Endothelial cell of umbilical vein (primary cell): ENCODE data around the gene CDK17. TPM values are rescaled to one million over a fixed set of nuclear protein-coding genes. Genes with fewer than 3 reads are reported as not detected.

Experiments
- BruUV-seq: library from RNA; stranded (reverse); fragments of 400-500 nt; replicated peaks from 2 replicates; lab custom pipeline; 2021; lab: Mats Ljungman, UMichigan
- CTCF ChIA-PET: fragments of 300-600, 350-600 bp; sonication (Branson Sonifier 250); formaldehyde crosslinking; loops from one replicate; lab custom pipeline; 2021; ENCODE audit warnings: antibody characterized with exemption, inconsistent platforms; lab: Charles Lee
- POLR2A ChIA-PET: fragments of 300-600, 350-600 bp; sonication (Branson Sonifier 250); formaldehyde crosslinking; loops from one replicate; lab custom pipeline; 2021; ENCODE audit warnings: antibody characterized with exemption, inconsistent platforms; lab: Charles Lee
- DNase-seq: peaks from one replicate; pipeline ENCODE4 v3.0.0-alpha.2; 2011; ENCODE audit warnings: low read depth, low spot score
- FAIRE-seq: peaks from 2 replicates; lab custom pipeline; 2011; peaks lifted over from hg19 to GRCh38; lab: Jason Lieb, UNC
- H2AFZ ChIP-seq: 2 replicates; pipeline ENCODE4 v1.6.0; 2012; ENCODE audit warnings: low read depth, low read length, control low read depth, inconsistent platforms
- H3K27ac ChIP-seq: 2 replicates; pipeline ENCODE4 v1.5.1; 2011; ENCODE audit warnings: low read depth, mild to moderate bottlenecking, control low read depth, low read length, moderate library complexity; ENCODE audit not compliant: insufficient read depth
- H3K27me3 ChIP-seq, 2 experiments: 2 replicates each; pipeline versions ENCODE4 v1.6.0 to v1.6.1; 2011; ENCODE audit warnings: low read length in 2 of 2, mixed read lengths in 1 of 2; ENCODE audit not compliant: control insufficient read depth in 2 of 2, insufficient read depth in 2 of 2
- H3K36me3 ChIP-seq, 2 experiments: 2 replicates in 1 of 2; 3 replicates in 1 of 2; pipeline ENCODE4 v1.5.1; 2011; ENCODE audit warnings: low read length in 2 of 2, mild to moderate bottlenecking in 1 of 2, moderate library complexity in 1 of 2; ENCODE audit not compliant: control insufficient read depth in 2 of 2, insufficient read depth in 2 of 2; ENCODE audit errors: extremely low read depth in 1 of 2
- H3K4me1 ChIP-seq: 3 replicates; pipeline ENCODE4 v1.5.1; 2011; ENCODE audit warnings: mild to moderate bottlenecking, low read length; ENCODE audit not compliant: control insufficient read depth, insufficient read depth; ENCODE audit errors: extremely low read depth
- H3K4me2 ChIP-seq: 2 replicates; pipeline ENCODE4 v1.6.1; 2011; ENCODE audit warnings: low read length, control low read depth, mixed read lengths; ENCODE audit not compliant: insufficient read depth
- H3K4me3 ChIP-seq, 3 experiments: fragments of 200-600 bp in 1 of 3; sonication (generic), shearing (Covaris generic) in 1 of 3; replicated peaks in 1 of 3; 2 replicates each; pipeline ENCODE4 v1.5.1; 2011 to 2016; ENCODE audit warnings: control low read depth in 3 of 3, low read length in 3 of 3, mild to moderate bottlenecking in 2 of 3, inconsistent platforms in 1 of 3, low read depth in 1 of 3, moderate library complexity in 1 of 3; ENCODE audit not compliant: insufficient read depth in 1 of 3
- H3K79me2 ChIP-seq: 2 replicates; pipeline ENCODE4 v1.6.0; 2012; ENCODE audit warnings: low read length, inconsistent platforms; ENCODE audit not compliant: control insufficient read depth, insufficient read depth
- H3K9ac ChIP-seq: replicated peaks from 2 replicates; pipeline ENCODE3; 2011; ENCODE audit warnings: low read length, control low read depth; ENCODE audit not compliant: insufficient read depth; ENCODE audit errors: extremely low read depth
- H3K9me1 ChIP-seq: replicated peaks from 3 replicates; pipeline ENCODE4 v1.6.0; 2011; ENCODE audit warnings: mild to moderate bottlenecking, low read length; ENCODE audit not compliant: control insufficient read depth, insufficient read depth; ENCODE audit errors: extremely low read depth
- H3K9me3 ChIP-seq: replicated peaks from 2 replicates; pipeline ENCODE4 v1.5.1; 2012; ENCODE audit warnings: low read length, inconsistent platforms; ENCODE audit not compliant: control insufficient read depth, insufficient read depth
- H4K20me1 ChIP-seq: replicated peaks from 2 replicates; pipeline ENCODE3; 2011; ENCODE audit warnings: mild to moderate bottlenecking, low read length; ENCODE audit not compliant: control insufficient read depth, insufficient read depth; ENCODE audit errors: extremely low read depth
- EZH2 ChIP-seq: IDR thresholded peaks from 2 replicates; pipeline ENCODE4 v1.6.1; 2012; ENCODE audit warnings: borderline replicate concordance, low read depth, mild to moderate bottlenecking, moderate library complexity, low read length, inconsistent platforms; ENCODE audit not compliant: severe bottlenecking
- FOS ChIP-seq: IDR thresholded peaks from 2 replicates; pipeline ENCODE4 v1.6.1; 2011; ENCODE audit warnings: mild to moderate bottlenecking, low read length, moderate library complexity, borderline replicate concordance; ENCODE audit not compliant: insufficient read depth
- GATA2 ChIP-seq: IDR thresholded peaks from 2 replicates; pipeline ENCODE4 v1.7.0; 2011; ENCODE audit warnings: low read depth, mild to moderate bottlenecking, moderate library complexity, mixed read lengths, low read length; ENCODE audit not compliant: insufficient read length, insufficient read depth
- JUN ChIP-seq: IDR thresholded peaks from 2 replicates; pipeline ENCODE4 v1.6.1; 2011; ENCODE audit warnings: borderline replicate concordance, low read depth; ENCODE audit not compliant: insufficient read length, insufficient read depth
- MAX ChIP-seq: IDR thresholded peaks from 2 replicates; pipeline ENCODE4 v1.6.1; 2011; ENCODE audit not compliant: insufficient read depth, insufficient read length
- MYC ChIP-seq: IDR thresholded peaks from one replicate; pipeline ENCODE4 v1.6.1; 2011; ENCODE audit warnings: mild to moderate bottlenecking, low read depth, low read length
- POLR2A ChIP-seq: IDR thresholded peaks from 2 replicates; pipeline ENCODE4 v1.6.1; 2012; ENCODE audit warnings: low read depth, mild to moderate bottlenecking, control low read depth, low read length
- POLR2AphosphoS5 ChIP-seq: IDR thresholded peaks from 2 replicates; pipeline ENCODE4 v1.6.1; 2012; ENCODE audit warnings: low read depth, mild to moderate bottlenecking, control low read depth, low read length, moderate library complexity; ENCODE audit not compliant: insufficient read depth
- dilution Hi-C: fragments of 300-500 bp; cut with MboI; formaldehyde crosslinking; loops from one replicate; pipeline ENCODE4 v1.15.0; 2019; ENCODE audit warnings: low sequenced_read_pairs; ENCODE audit not compliant: extremely low pct_ligation_motif_present
- intact Hi-C: fragments of 100-400 bp; cut with micrococcal nuclease; formaldehyde crosslinking; loops from one replicate; pipeline ENCODE4 v1.10.0; 2022
- polyA plus RNA-seq, 4 experiments: library from polyadenylated mRNA; depleted of rRNA in 3 of 4; stranded (reverse) in 3 of 4; unstranded in 1 of 4; fragments of >200 nt; gene quantifications; 2 replicates each; pipeline versions ENCODE4 v1.2.1 to v1.2.3, GENCODE V29; 2011 to 2012; ENCODE audit warnings: missing spikeins in 1 of 4
- total RNA-seq: library from RNA; stranded (reverse); gene quantifications from 2 replicates; pipeline ENCODE4 v1.2.3, GENCODE V29; 2021
- TF ChIP-seq, protein P1 (sequence below), 2 donors: IDR thresholded peaks; 1 replicate in 1 of 2; 2 replicates in 1 of 2; pipeline ENCODE4 v1.5.1; 2011; ENCODE audit warnings: low read length in 2 of 2, mild to moderate bottlenecking in 2 of 2, moderate library complexity in 2 of 2, control low read depth in 1 of 2, inconsistent platforms in 1 of 2, low read depth in 1 of 2; ENCODE audit not compliant: insufficient read depth in 1 of 2; ENCODE audit errors: extremely low read depth in 1 of 2

The CDK17 gene
- total and polyA plus RNA-seq, 2 donors (not counting 3 experiments of a cell fraction or from before 2014, with no cell fraction given): 61.1 to 176 TPM

- peak; percentile 61 for FAIRE-seq
- intact Hi-C loops (loop anchor here (5.0 kb wide), 1 partner anchor 187 kb away; no protein-coding TSS in a partner anchor), dilution Hi-C loops (no loop called here)
- Histone ChIP-seq H3K27ac (no peak overlapping the region), H3K36me3 (no peaks in the 10 kb centered on the region), H3K9me1 (no peaks in the 10 kb centered on the region), H2AFZ (no peak overlapping the region), H4K20me1 (no peaks in the 10 kb centered on the region), H3K4me2 (no peak overlapping the region), H3K9ac (no peak overlapping the region), H3K79me2 (peaks cover 11% of the 10 kb centered on the region), H3K9me3 (no peaks in the 10 kb centered on the region), H3K4me3 (no peak overlapping the region), H3K27me3 (no peaks in the 10 kb centered on the region), H3K4me1 (peaks cover 29% of the 10 kb centered on the region)
- DNase-seq: no peak
- no TSS peak for BruUV-seq
- ChIA-PET CTCF (interaction anchor here (0.5 to 7.9 kb wide), 11 partner anchors 8 to 112 kb away, joined by 3 to 66 read pairs (median 5); no protein-coding TSS in a partner anchor), POLR2A (interaction anchor here (0.9 to 1.5 kb wide), 6 partner anchors 16 to 44 kb away, joined by 3 to 6 read pairs (median 4); no protein-coding TSS in a partner anchor)
- no peak for TF ChIP-seq MYC
- TF ChIP-seq FOS: no peak
- TF ChIP-seq EZH2: no peak
- TF ChIP-seq MAX: no peak
- TF ChIP-seq JUN: no peak
- no peak for TF ChIP-seq POLR2AphosphoS5
- no peak for TF ChIP-seq GATA2
- no peak for TF ChIP-seq POLR2A
- TF ChIP-seq, protein P1, sequence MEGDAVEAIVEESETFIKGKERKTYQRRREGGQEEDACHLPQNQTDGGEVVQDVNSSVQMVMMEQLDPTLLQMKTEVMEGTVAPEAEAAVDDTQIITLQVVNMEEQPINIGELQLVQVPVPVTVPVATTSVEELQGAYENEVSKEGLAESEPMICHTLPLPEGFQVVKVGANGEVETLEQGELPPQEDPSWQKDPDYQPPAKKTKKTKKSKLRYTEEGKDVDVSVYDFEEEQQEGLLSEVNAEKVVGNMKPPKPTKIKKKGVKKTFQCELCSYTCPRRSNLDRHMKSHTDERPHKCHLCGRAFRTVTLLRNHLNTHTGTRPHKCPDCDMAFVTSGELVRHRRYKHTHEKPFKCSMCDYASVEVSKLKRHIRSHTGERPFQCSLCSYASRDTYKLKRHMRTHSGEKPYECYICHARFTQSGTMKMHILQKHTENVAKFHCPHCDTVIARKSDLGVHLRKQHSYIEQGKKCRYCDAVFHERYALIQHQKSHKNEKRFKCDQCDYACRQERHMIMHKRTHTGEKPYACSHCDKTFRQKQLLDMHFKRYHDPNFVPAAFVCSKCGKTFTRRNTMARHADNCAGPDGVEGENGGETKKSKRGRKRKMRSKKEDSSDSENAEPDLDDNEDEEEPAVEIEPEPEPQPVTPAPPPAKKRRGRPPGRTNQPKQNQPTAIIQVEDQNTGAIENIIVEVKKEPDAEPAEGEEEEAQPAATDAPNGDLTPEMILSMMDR (IDR thresholded peaks at IDR 0.05; ENCODE audit: extremely low read depth in 1 of 2, insufficient read depth in 1 of 2, low read depth in 1 of 2, low read length in 2 of 2): no peak
Measured at GRCh38 chr12:96404696-96405095, 4.5 kb upstream of the CDK17 start.
